ENCODE measurements around the gene ITGB6. TPM values are rescaled to one million over a fixed set of nuclear protein-coding genes. Genes with fewer than 3 reads are reported as not detected.

ITGB6 gene
- total RNA-seq, 1 experiment from 2014 or later, result not detected

DNA sequence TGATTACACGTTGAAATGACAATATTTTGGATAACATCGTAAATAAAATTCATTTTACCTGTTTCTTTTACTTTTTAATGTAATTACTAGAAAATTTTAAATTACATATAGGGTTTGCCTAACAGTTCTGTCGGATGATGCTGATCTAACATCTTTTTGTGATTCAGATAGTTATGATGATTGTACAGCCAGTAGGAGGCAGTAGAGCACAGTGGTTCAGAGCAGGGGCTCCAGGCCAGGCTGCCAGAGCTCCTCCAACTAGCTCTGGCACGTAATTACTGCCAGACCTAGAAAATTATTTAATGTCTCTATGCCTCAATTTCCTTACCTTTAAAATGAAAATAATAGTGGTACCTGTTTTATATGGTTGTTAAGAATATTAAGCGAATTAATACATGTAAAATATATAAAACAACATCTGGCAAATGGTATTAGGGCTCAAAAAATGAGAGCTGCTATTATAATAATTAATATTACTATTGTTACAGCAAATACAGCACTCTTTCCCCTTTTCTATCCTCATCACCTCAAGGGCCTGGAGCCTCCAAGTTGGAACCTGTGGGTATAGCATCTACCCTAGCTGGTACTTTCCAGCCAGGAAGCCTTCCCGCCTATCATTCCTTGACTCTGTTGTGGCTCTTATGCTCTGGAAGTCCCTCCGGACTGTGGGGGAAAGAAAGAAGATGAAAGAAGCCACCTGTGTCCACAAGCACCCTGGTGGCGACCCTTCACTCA, 90.0 kb downstream of the ITGB6 start:
- peaks cover 5% of the 10 kb centered on the region for H3K36me3 Mint-ChIP-seq
- peak; percentile 77 for ATAC-seq

GRCh38 chr2:160109243-160109642, 90.8 kb downstream of the ITGB6 start:
- Mint-ChIP-seq H3K9me3 (peaks cover 3% of the 10 kb centered on the region), H3K4me3 (no peak overlapping the region), H3K27ac (no peak overlapping the region), H3K27me3 (ENCODE audit: low read depth) (no peaks in the 10 kb centered on the region; the same call in 1 of the 2 replicates), H3K36me3 (peaks cover 2% of the 10 kb centered on the region), H3K4me1 (peaks cover 13% of the 10 kb centered on the region)
- ChIA-PET CTCF (interaction anchor here (0.6 to 3.0 kb wide), 12 partner anchors 22 to 954 kb away, joined by 3 to 37 read pairs (median 8); no protein-coding TSS in a partner anchor), POLR2A (no interaction called here)
- DNase-seq (ENCODE audit: low spot score) (no peak), ATAC-seq (no peak)
- no peak for TF ChIP-seq ZNF317 (CRISPR knock-in tag; IDR thresholded peaks at IDR 0.05; ENCODE audit: borderline replicate concordance, low read depth)

More for the DNA sequence above, 90.0 kb downstream of the ITGB6 start:
- ChIA-PET POLR2A (no interaction called here), CTCF (interaction anchor here (0.5 to 3.0 kb wide), 26 partner anchors 9 to 953 kb away, joined by 3 to 37 read pairs (median 4); no protein-coding TSS in a partner anchor)
- H3K9me3 Mint-ChIP-seq, result peaks cover 6% of the 10 kb centered on the region
- TF ChIP-seq, protein P1, sequence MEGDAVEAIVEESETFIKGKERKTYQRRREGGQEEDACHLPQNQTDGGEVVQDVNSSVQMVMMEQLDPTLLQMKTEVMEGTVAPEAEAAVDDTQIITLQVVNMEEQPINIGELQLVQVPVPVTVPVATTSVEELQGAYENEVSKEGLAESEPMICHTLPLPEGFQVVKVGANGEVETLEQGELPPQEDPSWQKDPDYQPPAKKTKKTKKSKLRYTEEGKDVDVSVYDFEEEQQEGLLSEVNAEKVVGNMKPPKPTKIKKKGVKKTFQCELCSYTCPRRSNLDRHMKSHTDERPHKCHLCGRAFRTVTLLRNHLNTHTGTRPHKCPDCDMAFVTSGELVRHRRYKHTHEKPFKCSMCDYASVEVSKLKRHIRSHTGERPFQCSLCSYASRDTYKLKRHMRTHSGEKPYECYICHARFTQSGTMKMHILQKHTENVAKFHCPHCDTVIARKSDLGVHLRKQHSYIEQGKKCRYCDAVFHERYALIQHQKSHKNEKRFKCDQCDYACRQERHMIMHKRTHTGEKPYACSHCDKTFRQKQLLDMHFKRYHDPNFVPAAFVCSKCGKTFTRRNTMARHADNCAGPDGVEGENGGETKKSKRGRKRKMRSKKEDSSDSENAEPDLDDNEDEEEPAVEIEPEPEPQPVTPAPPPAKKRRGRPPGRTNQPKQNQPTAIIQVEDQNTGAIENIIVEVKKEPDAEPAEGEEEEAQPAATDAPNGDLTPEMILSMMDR (IDR thresholded peaks at IDR 0.05), result peak; percentile 73
- TF ChIP-seq E2F1 (CRISPR knock-in tag; IDR thresholded peaks at IDR 0.05), result no peak
- no peak overlapping the region for H3K27ac Mint-ChIP-seq
- H3K4me3 Mint-ChIP-seq, result no peak overlapping the region
- DNase-seq (ENCODE audit: low spot score), result peak; percentile 61
- H3K4me1 Mint-ChIP-seq, result peaks cover 16% of the 10 kb centered on the region
- no peaks in the 10 kb centered on the region; the same call in 1 of the 2 replicates for H3K27me3 Mint-ChIP-seq (ENCODE audit: low read depth)

GRCh38 chr2:160108646-160109045, 91.4 kb downstream of the ITGB6 start:
- H3K4me1 Mint-ChIP-seq, result peaks cover 11% of the 10 kb centered on the region
- H3K27me3 Mint-ChIP-seq (ENCODE audit: low read depth), result no peaks in the 10 kb centered on the region
- no peak overlapping the region for H3K4me3 Mint-ChIP-seq

More at GRCh38 chr2:160108646-160109045, 91.4 kb downstream of the ITGB6 start:
- H3K27ac Mint-ChIP-seq, result no peak overlapping the region
- TF ChIP-seq MXD4 (CRISPR knock-in tag; IDR thresholded peaks at IDR 0.05; ENCODE audit: borderline replicate concordance) (no peak), SOX15 (CRISPR knock-in tag; IDR thresholded peaks at IDR 0.05) (no peak), NR1H2 (CRISPR knock-in tag; IDR thresholded peaks at IDR 0.05) (no peak), KAT7 (CRISPR knock-in tag; IDR thresholded peaks at IDR 0.05; ENCODE audit: borderline replicate concordance) (no peak), GRHL2 (CRISPR knock-in tag; IDR thresholded peaks at IDR 0.05; ENCODE audit: insufficient replicate concordance, severe bottlenecking) (no peak), FOXJ3 (CRISPR knock-in tag; IDR thresholded peaks at IDR 0.05; ENCODE audit: borderline replicate concordance) (no peak)
- TF ChIP-seq, protein P2, sequence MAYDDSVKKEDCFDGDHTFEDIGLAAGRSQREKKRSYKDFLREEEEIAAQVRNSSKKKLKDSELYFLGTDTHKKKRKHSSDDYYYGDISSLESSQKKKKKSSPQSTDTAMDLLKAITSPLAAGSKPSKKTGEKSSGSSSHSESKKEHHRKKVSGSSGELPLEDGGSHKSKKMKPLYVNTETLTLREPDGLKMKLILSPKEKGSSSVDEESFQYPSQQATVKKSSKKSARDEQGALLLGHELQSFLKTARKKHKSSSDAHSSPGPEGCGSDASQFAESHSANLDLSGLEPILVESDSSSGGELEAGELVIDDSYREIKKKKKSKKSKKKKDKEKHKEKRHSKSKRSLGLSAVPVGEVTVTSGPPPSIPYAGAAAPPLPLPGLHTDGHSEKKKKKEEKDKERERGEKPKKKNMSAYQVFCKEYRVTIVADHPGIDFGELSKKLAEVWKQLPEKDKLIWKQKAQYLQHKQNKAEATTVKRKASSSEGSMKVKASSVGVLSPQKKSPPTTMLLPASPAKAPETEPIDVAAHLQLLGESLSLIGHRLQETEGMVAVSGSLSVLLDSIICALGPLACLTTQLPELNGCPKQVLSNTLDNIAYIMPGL (CRISPR knock-in tag; IDR thresholded peaks at IDR 0.05), result no peak
- TF ChIP-seq, protein P3, sequence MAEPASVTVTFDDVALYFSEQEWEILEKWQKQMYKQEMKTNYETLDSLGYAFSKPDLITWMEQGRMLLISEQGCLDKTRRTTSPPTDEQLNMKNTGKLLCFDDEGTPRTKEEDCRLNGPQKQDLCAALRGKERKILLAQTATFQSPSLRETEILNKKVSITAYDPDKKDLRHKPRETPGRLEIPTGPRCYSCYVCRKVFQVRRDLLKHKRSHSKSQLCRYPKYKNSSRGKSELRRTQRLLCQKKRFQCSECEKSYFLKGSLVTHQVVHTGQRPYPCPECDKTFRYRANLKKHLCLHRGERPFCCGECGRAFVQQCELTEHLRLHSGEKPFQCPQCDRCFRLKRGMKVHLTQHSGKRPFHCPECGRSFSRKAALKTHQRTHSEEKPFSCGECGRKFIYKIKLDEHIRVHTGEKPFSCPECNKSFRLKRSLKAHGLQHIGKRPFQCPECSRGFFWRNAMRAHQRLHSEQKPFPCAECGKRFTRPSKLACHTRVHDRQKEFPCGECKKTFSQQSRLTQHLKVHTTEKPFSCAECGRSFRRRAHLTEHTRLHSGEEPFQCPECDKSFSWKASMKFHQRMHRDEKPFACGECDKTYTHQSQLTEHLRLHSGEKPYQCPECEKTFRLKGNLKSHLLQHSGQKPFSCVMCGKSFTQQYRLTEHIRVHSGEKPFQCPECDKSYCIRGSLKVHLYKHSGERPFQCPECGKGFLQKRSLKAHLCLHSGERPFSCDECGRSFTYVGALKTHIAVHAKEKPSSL (CRISPR knock-in tag; conservative IDR thresholded peaks at IDR 0.05), result no peak
- TF ChIP-seq, protein P4, sequence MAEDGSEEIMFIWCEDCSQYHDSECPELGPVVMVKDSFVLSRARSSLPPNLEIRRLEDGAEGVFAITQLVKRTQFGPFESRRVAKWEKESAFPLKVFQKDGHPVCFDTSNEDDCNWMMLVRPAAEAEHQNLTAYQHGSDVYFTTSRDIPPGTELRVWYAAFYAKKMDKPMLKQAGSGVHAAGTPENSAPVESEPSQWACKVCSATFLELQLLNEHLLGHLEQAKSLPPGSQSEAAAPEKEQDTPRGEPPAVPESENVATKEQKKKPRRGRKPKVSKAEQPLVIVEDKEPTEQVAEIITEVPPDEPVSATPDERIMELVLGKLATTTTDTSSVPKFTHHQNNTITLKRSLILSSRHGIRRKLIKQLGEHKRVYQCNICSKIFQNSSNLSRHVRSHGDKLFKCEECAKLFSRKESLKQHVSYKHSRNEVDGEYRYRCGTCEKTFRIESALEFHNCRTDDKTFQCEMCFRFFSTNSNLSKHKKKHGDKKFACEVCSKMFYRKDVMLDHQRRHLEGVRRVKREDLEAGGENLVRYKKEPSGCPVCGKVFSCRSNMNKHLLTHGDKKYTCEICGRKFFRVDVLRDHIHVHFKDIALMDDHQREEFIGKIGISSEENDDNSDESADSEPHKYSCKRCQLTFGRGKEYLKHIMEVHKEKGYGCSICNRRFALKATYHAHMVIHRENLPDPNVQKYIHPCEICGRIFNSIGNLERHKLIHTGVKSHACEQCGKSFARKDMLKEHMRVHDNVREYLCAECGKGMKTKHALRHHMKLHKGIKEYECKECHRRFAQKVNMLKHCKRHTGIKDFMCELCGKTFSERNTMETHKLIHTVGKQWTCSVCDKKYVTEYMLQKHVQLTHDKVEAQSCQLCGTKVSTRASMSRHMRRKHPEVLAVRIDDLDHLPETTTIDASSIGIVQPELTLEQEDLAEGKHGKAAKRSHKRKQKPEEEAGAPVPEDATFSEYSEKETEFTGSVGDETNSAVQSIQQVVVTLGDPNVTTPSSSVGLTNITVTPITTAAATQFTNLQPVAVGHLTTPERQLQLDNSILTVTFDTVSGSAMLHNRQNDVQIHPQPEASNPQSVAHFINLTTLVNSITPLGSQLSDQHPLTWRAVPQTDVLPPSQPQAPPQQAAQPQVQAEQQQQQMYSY (CRISPR knock-in tag; IDR thresholded peaks at IDR 0.05), result no peak
- CTCF ChIA-PET, result interaction anchor here (0.5 to 0.9 kb wide), 2 partner anchors 86 to 949 kb away, joined by 3 read pairs; no protein-coding TSS in a partner anchor
- H3K9me3 Mint-ChIP-seq, result no peaks in the 10 kb centered on the region
- ATAC-seq (no peak), DNase-seq (ENCODE audit: low spot score) (no peak)
- H3K36me3 Mint-ChIP-seq, result no peaks in the 10 kb centered on the region
- POLR2A ChIA-PET, result no interaction called here

Data from WTC11 (cell line).